ENCODE results near the gene FOXJ2. TPM values are rescaled to one million over a fixed set of nuclear protein-coding genes. Genes with fewer than 3 reads are reported as not detected.
"Not testable (repeated sequence)": the region's sequence is repeated elsewhere in the genome, so short reads cannot be mapped to it uniquely, and the experiment has no call there.

Gene FOXJ2
- total RNA-seq, 1 experiment from 2014 or later: 13.9 TPM

GRCh38 chr12:7994731-7995205, 37.7 kb upstream of the FOXJ2 start:
- Histone ChIP-seq H3K36me3 (ENCODE audit: insufficient read depth, low read length, poor library complexity, severe bottlenecking) (no peaks in the 10 kb centered on the region), H3K9me3 (ENCODE audit: low read depth, low read length, poor library complexity, severe bottlenecking) (no peaks in the 10 kb centered on the region), H3K27me3 (replicated peaks; ENCODE audit: insufficient read depth, low read depth, low read length, poor library complexity) (no peaks in the 10 kb centered on the region), H3K4me3 (ENCODE audit: low read depth, low read length, poor library complexity, severe bottlenecking) (no peak overlapping the region), H3K4me1 (ENCODE audit: insufficient read depth, low read length, poor library complexity, severe bottlenecking) (peaks cover 9% of the 10 kb centered on the region), H3K27ac (ENCODE audit: low read depth, low read length, poor library complexity, severe bottlenecking) (no peak overlapping the region)
- no peak for TF ChIP-seq EZH2 (IDR thresholded peaks at IDR 0.05; ENCODE audit: borderline replicate concordance, low read depth, low read length, poor library complexity, severe bottlenecking)
- POLR2A ChIA-PET (ENCODE audit: low non-redundant PET): no interaction called here
- intact Hi-C loops (cut with micrococcal nuclease; ENCODE audit: unreplicated experiment): loop anchor here (1.0 to 5.0 kb wide), 2 partner anchors 61 to 162 kb away; no protein-coding TSS in a partner anchor
- DNase-seq (ENCODE audit: low spot score): no peak
- no TSS peak for BruUV-seq (replicated peaks)
- CTCF ChIA-PET: interaction anchor here (0.5 to 4.2 kb wide), 8 partner anchors 10 to 169 kb away, joined by 3 to 26 read pairs (median 4); no protein-coding TSS in a partner anchor

DNA sequence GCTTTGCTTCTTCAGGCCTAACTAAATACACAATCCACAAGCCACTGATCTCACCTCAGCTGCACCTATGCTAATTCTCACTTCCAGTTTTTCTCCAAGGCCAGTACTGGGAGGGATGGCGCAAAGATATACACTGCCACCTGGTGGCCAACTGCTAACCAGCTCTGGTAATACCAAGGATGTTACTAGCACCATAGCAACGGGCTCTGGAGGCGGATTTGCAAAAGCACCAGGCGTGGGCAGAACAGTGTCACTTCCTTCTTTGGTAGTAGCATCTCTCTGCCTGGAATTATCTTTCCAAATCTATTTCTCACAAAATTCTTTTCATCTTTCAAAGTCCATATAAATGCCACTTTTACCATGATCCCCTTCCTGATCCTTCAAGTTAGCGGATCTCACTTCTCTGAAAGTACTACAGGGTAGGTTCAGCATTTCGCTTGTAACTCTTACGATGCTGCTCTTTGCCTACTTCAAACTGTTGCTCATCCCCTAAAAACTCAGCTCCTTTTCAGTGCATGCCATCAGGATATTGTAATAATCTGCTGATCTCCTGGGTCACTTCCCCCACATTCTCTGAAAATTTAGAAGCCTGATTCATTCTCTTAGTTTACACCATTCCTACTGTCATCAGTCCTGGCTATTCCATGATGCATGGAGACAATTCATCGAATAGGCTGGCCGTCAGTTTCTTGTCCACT, 37.1 kb upstream of the FOXJ2 start:
- Histone ChIP-seq H3K27ac (ENCODE audit: low read depth, low read length, poor library complexity, severe bottlenecking) (no peak overlapping the region), H3K4me3 (ENCODE audit: low read depth, low read length, poor library complexity, severe bottlenecking) (no peak overlapping the region), H3K4me1 (ENCODE audit: insufficient read depth, low read length, poor library complexity, severe bottlenecking) (peaks cover 3% of the 10 kb centered on the region), H3K27me3 (replicated peaks; ENCODE audit: insufficient read depth, low read depth, low read length, poor library complexity) (no peaks in the 10 kb centered on the region), H3K9me3 (ENCODE audit: low read depth, low read length, poor library complexity, severe bottlenecking) (no peaks in the 10 kb centered on the region), H3K36me3 (ENCODE audit: insufficient read depth, low read length, poor library complexity, severe bottlenecking) (no peaks in the 10 kb centered on the region)
- CTCF ChIA-PET: interaction anchor here (0.5 to 4.2 kb wide), 10 partner anchors 9 to 170 kb away, joined by 3 to 26 read pairs (median 4); no protein-coding TSS in a partner anchor
- TF ChIP-seq CTCF (conservative IDR thresholded peaks at IDR 0.05; ENCODE audit: low read depth, low read length) (peak; percentile 87), EZH2 (IDR thresholded peaks at IDR 0.05; ENCODE audit: borderline replicate concordance, low read depth, low read length, poor library complexity, severe bottlenecking) (no peak)
- intact Hi-C loops (cut with micrococcal nuclease; ENCODE audit: unreplicated experiment): loop anchor here (1.0 kb wide), 1 partner anchor 62 kb away; no protein-coding TSS in a partner anchor
- DNase-seq (ENCODE audit: low spot score): peak; percentile 89
- POLR2A ChIA-PET (ENCODE audit: low non-redundant PET): no interaction called here
- BruUV-seq (replicated peaks): no TSS peak

GRCh38 chr12:8000827-8001226, 31.7 kb upstream of the FOXJ2 start:
- BruUV-seq (replicated peaks); H3K27ac ChIP-seq (ENCODE audit: low read depth, low read length, poor library complexity, severe bottlenecking); H3K27me3 ChIP-seq (replicated peaks; ENCODE audit: insufficient read depth, low read depth, low read length, poor library complexity); CTCF ChIA-PET; DNase-seq (ENCODE audit: low spot score); H3K9me3 ChIP-seq (ENCODE audit: low read depth, low read length, poor library complexity, severe bottlenecking); POLR2A ChIA-PET (ENCODE audit: low non-redundant PET); H3K36me3 ChIP-seq (ENCODE audit: insufficient read depth, low read length, poor library complexity, severe bottlenecking); H3K4me1 ChIP-seq (ENCODE audit: insufficient read depth, low read length, poor library complexity, severe bottlenecking); H3K4me3 ChIP-seq (ENCODE audit: low read depth, low read length, poor library complexity, severe bottlenecking); intact Hi-C loops (cut with micrococcal nuclease; ENCODE audit: unreplicated experiment): not testable (repeated sequence)

DNA sequence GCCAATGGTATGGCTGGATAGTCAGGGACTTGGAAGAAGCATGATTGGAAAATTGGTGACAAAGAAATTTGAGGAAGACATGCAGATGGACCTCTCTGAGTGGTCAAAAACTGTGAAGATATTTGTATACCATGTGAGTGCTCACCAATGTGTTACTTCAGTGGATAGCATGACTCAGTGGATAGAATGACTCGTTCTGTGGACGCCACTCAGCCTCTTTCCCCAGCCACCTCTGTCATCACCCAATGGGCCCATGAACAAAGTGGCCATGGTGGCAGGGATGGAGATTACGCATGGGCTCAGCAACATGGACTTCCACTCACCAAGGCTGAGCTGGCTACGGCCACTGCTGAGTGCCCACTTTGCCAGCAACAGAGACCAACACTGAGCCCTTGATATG, 31.0 kb upstream of the FOXJ2 start:
- H3K27ac ChIP-seq (ENCODE audit: low read depth, low read length, poor library complexity, severe bottlenecking); CTCF ChIA-PET; intact Hi-C loops (cut with micrococcal nuclease; ENCODE audit: unreplicated experiment); H3K27me3 ChIP-seq (replicated peaks; ENCODE audit: insufficient read depth, low read depth, low read length, poor library complexity); H3K4me3 ChIP-seq (ENCODE audit: low read depth, low read length, poor library complexity, severe bottlenecking); H3K36me3 ChIP-seq (ENCODE audit: insufficient read depth, low read length, poor library complexity, severe bottlenecking); DNase-seq (ENCODE audit: low spot score); POLR2A ChIA-PET (ENCODE audit: low non-redundant PET); BruUV-seq (replicated peaks); H3K9me3 ChIP-seq (ENCODE audit: low read depth, low read length, poor library complexity, severe bottlenecking); H3K4me1 ChIP-seq (ENCODE audit: insufficient read depth, low read length, poor library complexity, severe bottlenecking): not testable (repeated sequence)

DNA sequence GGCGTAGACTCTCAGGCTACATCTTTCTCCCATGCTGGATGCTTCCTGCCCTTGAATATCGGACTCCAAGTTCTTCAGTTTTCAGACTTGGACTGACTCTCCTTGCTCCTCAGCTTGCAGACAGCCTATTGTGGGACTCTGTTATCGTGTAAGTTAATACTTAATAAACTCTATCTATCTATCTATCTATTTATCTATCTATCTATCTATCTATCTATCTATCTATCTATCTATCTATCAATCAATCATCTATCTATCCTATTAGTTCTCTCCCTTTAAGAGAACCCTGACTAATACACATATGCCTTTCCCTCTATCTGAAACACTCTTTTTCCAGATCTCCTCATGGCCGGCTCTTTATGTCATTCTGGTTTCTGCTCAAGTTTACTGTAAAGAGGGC, 27.6 kb upstream of the FOXJ2 start:
- BruUV-seq (replicated peaks); H3K27me3 ChIP-seq (replicated peaks; ENCODE audit: insufficient read depth, low read depth, low read length, poor library complexity); POLR2A ChIA-PET (ENCODE audit: low non-redundant PET); H3K4me3 ChIP-seq (ENCODE audit: low read depth, low read length, poor library complexity, severe bottlenecking); H3K36me3 ChIP-seq (ENCODE audit: insufficient read depth, low read length, poor library complexity, severe bottlenecking); intact Hi-C loops (cut with micrococcal nuclease; ENCODE audit: unreplicated experiment); H3K27ac ChIP-seq (ENCODE audit: low read depth, low read length, poor library complexity, severe bottlenecking); H3K4me1 ChIP-seq (ENCODE audit: insufficient read depth, low read length, poor library complexity, severe bottlenecking); DNase-seq (ENCODE audit: low spot score); CTCF ChIA-PET; H3K9me3 ChIP-seq (ENCODE audit: low read depth, low read length, poor library complexity, severe bottlenecking): not testable (repeated sequence)
